SK-N-MC (cell line): Measurements from ENCODE around the gene SCFD2.

Experiments
- DNase-seq: peaks from one replicate; pipeline ENCODE4 v3.0.0-alpha.2; 2011; ENCODE audit warnings: low read depth, low spot score
- H3K27ac ChIP-seq: fragments of 200-600 bp; sonication (generic); 2 replicates; pipeline ENCODE4 v1.5.1; 2016; ENCODE audit warnings: mixed run types
- H3K36me3 ChIP-seq: fragments of 200-600 bp; sonication (generic); 2 replicates; pipeline ENCODE4 v1.6.1; 2017; ENCODE audit warnings: antibody characterized with exemption, low read length, mixed read lengths; ENCODE audit not compliant: insufficient read depth
- H3K4me3 ChIP-seq: fragments of 200-600 bp; sonication (generic); 2 replicates; pipeline ENCODE4 v1.5.1; 2016
- H3K9ac ChIP-seq: fragments of 200-600 bp; sonication (generic); 2 replicates; pipeline ENCODE4 v1.8.0; 2017; ENCODE audit warnings: mixed run types, mixed read lengths; ENCODE audit not compliant: insufficient read length
- H3K9me3 ChIP-seq: fragments of 200-600 bp; sonication (generic); 2 replicates; pipeline ENCODE4 v1.6.1; 2017; ENCODE audit warnings: low read depth, mild to moderate bottlenecking, antibody characterized with exemption, low read length, moderate library complexity, mixed read lengths
- EZH2 ChIP-seq: fragments of 200-600 bp; sonication (generic); IDR thresholded peaks from one replicate; pipeline ENCODE4 v1.6.1; 2017; ENCODE audit warnings: antibody characterized with exemption
- FOXP2 ChIP-seq: optimal IDR thresholded peaks from 2 replicates; pipeline ENCODE3; 2011; ENCODE audit warnings: mild to moderate bottlenecking, moderate library complexity; ENCODE audit not compliant: insufficient read depth; ENCODE audit errors: extremely low read length, control extremely low read depth
- POLR2AphosphoS5 ChIP-seq: IDR thresholded peaks from 2 replicates; pipeline ENCODE4 v1.6.1; 2012; ENCODE audit warnings: mild to moderate bottlenecking, low read depth, low read length, borderline replicate concordance

Gene SCFD2

GRCh38 chr4:53171797-53172196, 194.1 kb downstream of the SCFD2 start:
- no peak for TF ChIP-seq EZH2
- TF ChIP-seq POLR2AphosphoS5: no peak
- TF ChIP-seq FOXP2: no peak
- DNase-seq: no peak
- Histone ChIP-seq H3K4me3 (no peak overlapping the region), H3K9me3 (no peaks in the 10 kb centered on the region), H3K27ac (no peak overlapping the region), H3K9ac (no peak overlapping the region), H3K36me3 (no peaks in the 10 kb centered on the region)

GRCh38 chr4:53169695-53170617, 195.9 kb downstream of the SCFD2 start:
- Histone ChIP-seq H3K9ac (no peak overlapping the region), H3K27ac (no peak overlapping the region), H3K36me3 (no peaks in the 10 kb centered on the region), H3K4me3 (no peak overlapping the region), H3K9me3 (no peaks in the 10 kb centered on the region)
- DNase-seq: no peak
- TF ChIP-seq FOXP2 (no peak), EZH2 (no peak), POLR2AphosphoS5 (no peak)

GRCh38 chr4:53168228-53168627, 197.6 kb downstream of the SCFD2 start:
- no peak for DNase-seq
- TF ChIP-seq EZH2: no peak
- no peaks in the 10 kb centered on the region for H3K36me3 ChIP-seq

GRCh38 chr4:53162969-53163368, 202.9 kb downstream of the SCFD2 start:
- H3K36me3 ChIP-seq: no peaks in the 10 kb centered on the region
- no peak overlapping the region for H3K27ac ChIP-seq
- TF ChIP-seq POLR2AphosphoS5 (no peak), EZH2 (no peak), FOXP2 (no peak)
- H3K4me3 ChIP-seq: no peak overlapping the region
- no peaks in the 10 kb centered on the region for H3K9me3 ChIP-seq
- H3K9ac ChIP-seq: no peak overlapping the region
- DNase-seq: no peak

More at GRCh38 chr4:53168228-53168627, 197.6 kb downstream of the SCFD2 start:
- no peak overlapping the region for H3K27ac ChIP-seq
- H3K4me3 ChIP-seq: no peak overlapping the region
- H3K9ac ChIP-seq: no peak overlapping the region
- no peaks in the 10 kb centered on the region for H3K9me3 ChIP-seq

GRCh38 chr4:53161787-53162433, 204.0 kb downstream of the SCFD2 start:
- TF ChIP-seq EZH2 (no peak), FOXP2 (no peak), POLR2AphosphoS5 (no peak)
- H3K27ac ChIP-seq: no peak overlapping the region
- no peak overlapping the region for H3K4me3 ChIP-seq
- no peaks in the 10 kb centered on the region for H3K36me3 ChIP-seq
- no peaks in the 10 kb centered on the region for H3K9me3 ChIP-seq
- no peak overlapping the region for H3K9ac ChIP-seq
- no peak for DNase-seq

GRCh38 chr4:53161051-53161786, 204.6 kb downstream of the SCFD2 start:
- no peak for TF ChIP-seq EZH2
- TF ChIP-seq POLR2AphosphoS5: no peak
- no peak for TF ChIP-seq FOXP2
- no peak for DNase-seq
- Histone ChIP-seq H3K9ac (no peak overlapping the region), H3K9me3 (no peaks in the 10 kb centered on the region), H3K4me3 (no peak overlapping the region), H3K27ac (no peak overlapping the region), H3K36me3 (no peaks in the 10 kb centered on the region)

GRCh38 chr4:53156896-53157295, 209.0 kb downstream of the SCFD2 start:
- no peak for DNase-seq
- TF ChIP-seq POLR2AphosphoS5: no peak
- no peaks in the 10 kb centered on the region for H3K36me3 ChIP-seq
- H3K9me3 ChIP-seq: no peaks in the 10 kb centered on the region
- H3K27ac ChIP-seq: no peak overlapping the region
- no peak overlapping the region for H3K4me3 ChIP-seq
- H3K9ac ChIP-seq: no peak overlapping the region

GRCh38 chr4:53152467-53152866, 213.4 kb downstream of the SCFD2 start:
- no peak for TF ChIP-seq EZH2
- TF ChIP-seq FOXP2: no peak
- TF ChIP-seq POLR2AphosphoS5: no peak
- no peaks in the 10 kb centered on the region for H3K9me3 ChIP-seq
- no peak for DNase-seq
- H3K9ac ChIP-seq: no peak overlapping the region
- H3K36me3 ChIP-seq: no peaks in the 10 kb centered on the region
- no peak overlapping the region for H3K4me3 ChIP-seq
- no peak overlapping the region for H3K27ac ChIP-seq

GRCh38 chr4:53151489-53151788, 214.4 kb downstream of the SCFD2 start:
- Histone ChIP-seq H3K9ac (no peak overlapping the region), H3K36me3 (no peaks in the 10 kb centered on the region), H3K27ac (no peak overlapping the region), H3K4me3 (no peak overlapping the region), H3K9me3 (no peaks in the 10 kb centered on the region)
- DNase-seq: no peak
- no peak for TF ChIP-seq FOXP2
- TF ChIP-seq EZH2: no peak
- no peak for TF ChIP-seq POLR2AphosphoS5
